IMR-90 (cell line): ENCODE data around the gene LCA5L. TPM values are rescaled to one million over a fixed set of nuclear protein-coding genes. Genes with fewer than 3 reads are reported as not detected.

Experiments used
- ATAC-seq: fragments of 200-7000 bp; cut with Tn5 transposase; 2 replicates; pipeline ENCODE4 v1.9.1; 2020; ENCODE audit warnings: low read depth, mild to moderate bottlenecking, moderate library complexity
- BruUV-seq: library from RNA; stranded (reverse); fragments of 400-500 nt; replicated peaks from 2 replicates; lab custom pipeline; 2021; lab: Mats Ljungman, UMichigan
- CTCF ChIA-PET: fragments of 300-600 bp; formaldehyde crosslinking; extraction: SDS; loops from one replicate; lab custom pipeline; 2021; ENCODE audit warnings: antibody characterized with exemption; lab: Yijun Ruan, JAX
- POLR2A ChIA-PET: fragments of 300-600 bp; sonication (Branson Sonifier 250); formaldehyde crosslinking; loops from one replicate; lab custom pipeline; 2022; ENCODE audit warnings: antibody characterized with exemption; ENCODE audit not compliant: unreplicated experiment; lab: Charles Lee
- DNase-seq: peaks from one replicate; pipeline ENCODE4 v3.0.0; 2013
- H2AFZ ChIP-seq: replicated peaks from 2 replicates; pipeline ENCODE3; 2013; ENCODE audit warnings: low read length, mild to moderate bottlenecking; ENCODE audit not compliant: poor library complexity
- H2AK5ac ChIP-seq: 2 replicates; pipeline ENCODE4 v1.6.1; 2013; ENCODE audit warnings: low read depth, low read length, inconsistent platforms
- H2AK9ac ChIP-seq: replicated peaks from 2 replicates; pipeline ENCODE3; 2013; ENCODE audit warnings: mild to moderate bottlenecking, low read depth, low read length, moderate library complexity; ENCODE audit not compliant: poor library complexity
- H2BK120ac ChIP-seq: 2 replicates; pipeline ENCODE4 v1.6.1; 2013; ENCODE audit warnings: low read depth, low read length, inconsistent platforms
- H2BK15ac ChIP-seq: 3 replicates; pipeline ENCODE4 v1.6.1; 2013; ENCODE audit warnings: low read depth, low read length, inconsistent platforms
- H2BK20ac ChIP-seq: 2 replicates; pipeline ENCODE4 v1.6.1; 2013; ENCODE audit warnings: low read depth, mild to moderate bottlenecking, inconsistent platforms, low read length, moderate library complexity
- H2BK5ac ChIP-seq: 2 replicates; pipeline ENCODE4 v1.6.1; 2013; ENCODE audit warnings: mild to moderate bottlenecking, low read depth, low read length, inconsistent platforms; ENCODE audit not compliant: poor library complexity, severe bottlenecking
- H3K14ac ChIP-seq: replicated peaks from 2 replicates; pipeline ENCODE4 v1.6.1; 2013; ENCODE audit warnings: low read depth, low read length, inconsistent platforms
- H3K18ac ChIP-seq: 2 replicates; pipeline ENCODE4 v1.6.1; 2013; ENCODE audit warnings: low read depth, low read length, control low read depth
- H3K23ac ChIP-seq: 2 replicates; pipeline ENCODE4 v1.6.1; 2013; ENCODE audit warnings: low read depth, low read length, inconsistent platforms
- H3K27ac ChIP-seq: 2 replicates; pipeline ENCODE4 v1.5.1; 2013; ENCODE audit warnings: mild to moderate bottlenecking, control low read depth, low read length; ENCODE audit not compliant: insufficient read depth
- H3K27me3 ChIP-seq: 2 replicates; pipeline ENCODE4 v1.6.1; 2013; ENCODE audit warnings: low read length; ENCODE audit not compliant: control insufficient read depth, insufficient read depth
- H3K36me3 ChIP-seq: 2 replicates; pipeline ENCODE4 v1.6.1; 2013; ENCODE audit warnings: low read length, mixed read lengths; ENCODE audit not compliant: control insufficient read depth, insufficient read depth
- H3K4ac ChIP-seq: 2 replicates; pipeline ENCODE4 v1.6.1; 2013; ENCODE audit warnings: low read depth, low read length, inconsistent platforms
- H3K4me1 ChIP-seq: 2 replicates; pipeline ENCODE4 v1.6.1; 2013; ENCODE audit warnings: low read length, mixed read lengths; ENCODE audit not compliant: control insufficient read depth, insufficient read depth
- H3K4me2 ChIP-seq: 2 replicates; pipeline ENCODE4 v1.6.1; 2013; ENCODE audit warnings: low read depth, mild to moderate bottlenecking, control low read depth, low read length, moderate library complexity
- H3K4me3 ChIP-seq: 2 replicates; pipeline ENCODE4 v1.5.1; 2013; ENCODE audit warnings: low read depth, mild to moderate bottlenecking, control low read depth, low read length, moderate library complexity; ENCODE audit not compliant: insufficient read depth
- H3K56ac ChIP-seq: 2 replicates; pipeline ENCODE4 v1.6.1; 2013; ENCODE audit warnings: low read length, inconsistent platforms; ENCODE audit not compliant: insufficient read depth; ENCODE audit errors: extremely low read depth
- H3K79me1 ChIP-seq, 2 experiments: 2 replicates each; pipeline ENCODE4 v1.6.1; 2013; ENCODE audit warnings: low read length in 2 of 2, inconsistent platforms in 1 of 2, low read depth in 1 of 2
- H3K9ac ChIP-seq: 2 replicates; pipeline ENCODE4 v1.6.1; 2013; ENCODE audit warnings: low read depth, low read length, control low read depth
- H3K9me1 ChIP-seq: 2 replicates; pipeline ENCODE4 v1.6.1; 2013; ENCODE audit warnings: low read length, inconsistent platforms; ENCODE audit not compliant: insufficient read depth
- H3K9me3 ChIP-seq: 2 replicates; pipeline ENCODE4 v1.6.1; 2013; ENCODE audit warnings: low read length; ENCODE audit not compliant: control insufficient read depth, insufficient read depth
- H4K20me1 ChIP-seq: 2 replicates; pipeline ENCODE4 v1.6.1; 2013; ENCODE audit warnings: low read length, inconsistent platforms; ENCODE audit not compliant: insufficient read depth
- H4K5ac ChIP-seq: 2 replicates; pipeline ENCODE4 v1.6.1; 2013; ENCODE audit warnings: mild to moderate bottlenecking, low read depth, low read length, control low read depth
- H4K8ac ChIP-seq, 2 experiments: 2 replicates each; pipeline ENCODE4 v1.6.1; 2013; ENCODE audit warnings: low read depth in 2 of 2, low read length in 2 of 2, control low read depth in 1 of 2, inconsistent platforms in 1 of 2
- H4K91ac ChIP-seq: 2 replicates; pipeline ENCODE4 v1.6.1; 2013; ENCODE audit warnings: low read depth, low read length, inconsistent platforms; ENCODE audit not compliant: insufficient read depth
- BHLHE40 ChIP-seq: fragments of 150-350 bp; IDR thresholded peaks from 2 replicates; pipeline ENCODE4 v1.6.1; 2016; ENCODE audit warnings: mild to moderate bottlenecking, low read depth, low read length
- CEBPB ChIP-seq: IDR thresholded peaks from 2 replicates; pipeline ENCODE4 v1.6.1; 2012; ENCODE audit warnings: low read depth, low read length, improper control_type of control experiment
- CHD1 ChIP-seq: IDR thresholded peaks from 2 replicates; pipeline ENCODE4 v1.6.1; 2012; ENCODE audit warnings: low read depth, low read length, improper control_type of control experiment
- FOS ChIP-seq: fragments of 150-350 bp; IDR thresholded peaks from 2 replicates; pipeline ENCODE4 v1.6.1; 2016; ENCODE audit warnings: low read depth, low read length
- MAFK ChIP-seq: IDR thresholded peaks from 2 replicates; pipeline ENCODE4 v1.6.1; 2012; ENCODE audit warnings: low read depth, low read length, improper control_type of control experiment
- MAZ ChIP-seq: IDR thresholded peaks from 2 replicates; pipeline ENCODE4 v1.6.1; 2012; ENCODE audit warnings: low read depth, mild to moderate bottlenecking, low read length, improper control_type of control experiment, moderate library complexity, borderline replicate concordance
- MXI1 ChIP-seq: IDR thresholded peaks from 2 replicates; pipeline ENCODE4 v1.6.1; 2012; ENCODE audit warnings: low read depth, mild to moderate bottlenecking, low read length, moderate library complexity, borderline replicate concordance
- NFE2L2 ChIP-seq: fragments of 150-350 bp; IDR thresholded peaks from 2 replicates; pipeline ENCODE4 v1.6.1; 2016; ENCODE audit warnings: low read depth, mild to moderate bottlenecking, low read length
- POLR2A ChIP-seq: IDR thresholded peaks from 2 replicates; pipeline ENCODE4 v1.6.1; 2012; ENCODE audit warnings: mild to moderate bottlenecking, low read depth, low read length
- RAD21 ChIP-seq: IDR thresholded peaks from 2 replicates; pipeline ENCODE4 v1.6.1; 2012; ENCODE audit warnings: low read length, improper control_type of control experiment
- RCOR1 ChIP-seq: IDR thresholded peaks from 2 replicates; pipeline ENCODE4 v1.6.1; 2012; ENCODE audit warnings: mild to moderate bottlenecking, low read length, improper control_type of control experiment; ENCODE audit not compliant: insufficient replicate concordance
- RFX5 ChIP-seq: IDR thresholded peaks from 2 replicates; pipeline ENCODE4 v1.8.0; 2012; ENCODE audit warnings: low read depth, mild to moderate bottlenecking, low read length, moderate library complexity
- SMC3 ChIP-seq: fragments of 150-350 bp; IDR thresholded peaks from 2 replicates; pipeline ENCODE4 v1.6.1; 2016; ENCODE audit warnings: low read depth, mild to moderate bottlenecking, antibody characterized with exemption, low read length, moderate library complexity
- WGBS, 2 experiments: methylation state at CpG; one replicate each; pipeline versions ENCODE4 v1.1.5 to v1.1.7; 2013; ENCODE audit warnings: missing lambda C conversion rate in 2 of 2; ENCODE audit not compliant: insufficient read length in 1 of 2; ENCODE audit errors: extremely low coverage in 2 of 2; 5-methylcytosine and 5-hydroxymethylcytosine counted together
- dilution Hi-C: fragments of 300-500 bp; cut with HindIII; formaldehyde crosslinking; loops from one replicate; pipeline ENCODE4 v1.14.3; 2018; ENCODE audit warnings: low sequenced_read_pairs; ENCODE audit not compliant: unreplicated experiment
- in situ Hi-C: fragments of 300-500 bp; cut with MboI; formaldehyde crosslinking; loops from 3 replicates; pipeline ENCODE4 v1.14.3; 2019; ENCODE audit warnings: low sequenced_read_pairs, inconsistent platforms, mixed read lengths
- intact Hi-C: fragments of 100-400 bp; cut with micrococcal nuclease; formaldehyde crosslinking; loops from 2 replicates; pipeline ENCODE4 v1.10.0; 2022
- polyA plus RNA-seq, 3 experiments: library from polyadenylated mRNA; depleted of rRNA; stranded (reverse); fragments of >200 nt; gene quantifications; 2 replicates each; pipeline ENCODE4 v1.2.3, GENCODE V29; 2012; ENCODE audit warnings: low replicate concordance in 1 of 3
- total RNA-seq: library from RNA; depleted of rRNA; stranded (reverse); fragments of >200 nt; gene quantifications from 2 replicates; pipeline ENCODE4 v1.2.3, GENCODE V29; 2012
- TF ChIP-seq, protein P1 (sequence below): fragments of 150-350 bp; IDR thresholded peaks from 2 replicates; pipeline ENCODE4 v1.6.1; 2016; ENCODE audit warnings: low read depth, mild to moderate bottlenecking, low read length, moderate library complexity, borderline replicate concordance
- TF ChIP-seq, protein P2 (sequence below): conservative IDR thresholded peaks from 2 replicates; pipeline ENCODE4 v1.5.1; 2012; ENCODE audit warnings: mild to moderate bottlenecking, low read depth, low read length, improper control_type of control experiment
- TF ChIP-seq, protein P3 (sequence below): fragments of 150-350 bp; IDR thresholded peaks from 2 replicates; pipeline ENCODE4 v1.6.1; 2017; ENCODE audit warnings: mild to moderate bottlenecking, antibody characterized with exemption, low read length, low read depth

LCA5L gene
- total and polyA plus RNA-seq, 2 of the 4 experiments (the other 2 are of a cell fraction) = 0.18 to 0.26 TPM

DNA sequence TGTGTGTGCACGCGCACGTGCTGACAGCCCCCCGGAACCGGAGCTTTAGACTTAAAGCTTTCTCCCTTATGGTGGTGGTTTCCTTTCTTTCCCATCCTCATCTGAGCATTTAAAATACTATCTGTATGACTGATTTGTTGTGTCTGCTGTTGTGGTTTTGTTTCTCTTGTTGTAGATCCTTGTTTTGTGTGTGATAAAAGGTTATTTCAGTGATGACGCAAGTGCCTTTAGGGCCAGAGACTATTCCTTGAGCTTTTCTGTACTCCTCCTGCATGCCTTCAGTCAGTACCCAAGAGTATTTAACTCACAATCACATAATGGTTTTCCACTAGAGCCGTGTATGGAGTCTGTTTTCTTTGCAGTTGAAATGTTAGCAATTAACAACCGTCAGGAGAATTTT lies 45.4 kb downstream of the LCA5L start:
- TF ChIP-seq FOS (no peak), MXI1 (no peak), BHLHE40 (no peak), RFX5 (no peak), CEBPB (no peak), SMC3 (no peak), MAFK (no peak), MAZ (no peak), NFE2L2 (no peak), RAD21 (no peak), CHD1 (no peak), POLR2A (no peak), RCOR1 (no peak)
- TF ChIP-seq, protein P1, sequence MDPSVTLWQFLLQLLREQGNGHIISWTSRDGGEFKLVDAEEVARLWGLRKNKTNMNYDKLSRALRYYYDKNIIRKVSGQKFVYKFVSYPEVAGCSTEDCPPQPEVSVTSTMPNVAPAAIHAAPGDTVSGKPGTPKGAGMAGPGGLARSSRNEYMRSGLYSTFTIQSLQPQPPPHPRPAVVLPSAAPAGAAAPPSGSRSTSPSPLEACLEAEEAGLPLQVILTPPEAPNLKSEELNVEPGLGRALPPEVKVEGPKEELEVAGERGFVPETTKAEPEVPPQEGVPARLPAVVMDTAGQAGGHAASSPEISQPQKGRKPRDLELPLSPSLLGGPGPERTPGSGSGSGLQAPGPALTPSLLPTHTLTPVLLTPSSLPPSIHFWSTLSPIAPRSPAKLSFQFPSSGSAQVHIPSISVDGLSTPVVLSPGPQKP = no peak
- TF ChIP-seq, protein P2, sequence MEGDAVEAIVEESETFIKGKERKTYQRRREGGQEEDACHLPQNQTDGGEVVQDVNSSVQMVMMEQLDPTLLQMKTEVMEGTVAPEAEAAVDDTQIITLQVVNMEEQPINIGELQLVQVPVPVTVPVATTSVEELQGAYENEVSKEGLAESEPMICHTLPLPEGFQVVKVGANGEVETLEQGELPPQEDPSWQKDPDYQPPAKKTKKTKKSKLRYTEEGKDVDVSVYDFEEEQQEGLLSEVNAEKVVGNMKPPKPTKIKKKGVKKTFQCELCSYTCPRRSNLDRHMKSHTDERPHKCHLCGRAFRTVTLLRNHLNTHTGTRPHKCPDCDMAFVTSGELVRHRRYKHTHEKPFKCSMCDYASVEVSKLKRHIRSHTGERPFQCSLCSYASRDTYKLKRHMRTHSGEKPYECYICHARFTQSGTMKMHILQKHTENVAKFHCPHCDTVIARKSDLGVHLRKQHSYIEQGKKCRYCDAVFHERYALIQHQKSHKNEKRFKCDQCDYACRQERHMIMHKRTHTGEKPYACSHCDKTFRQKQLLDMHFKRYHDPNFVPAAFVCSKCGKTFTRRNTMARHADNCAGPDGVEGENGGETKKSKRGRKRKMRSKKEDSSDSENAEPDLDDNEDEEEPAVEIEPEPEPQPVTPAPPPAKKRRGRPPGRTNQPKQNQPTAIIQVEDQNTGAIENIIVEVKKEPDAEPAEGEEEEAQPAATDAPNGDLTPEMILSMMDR = no peak
- TF ChIP-seq, protein P3, sequence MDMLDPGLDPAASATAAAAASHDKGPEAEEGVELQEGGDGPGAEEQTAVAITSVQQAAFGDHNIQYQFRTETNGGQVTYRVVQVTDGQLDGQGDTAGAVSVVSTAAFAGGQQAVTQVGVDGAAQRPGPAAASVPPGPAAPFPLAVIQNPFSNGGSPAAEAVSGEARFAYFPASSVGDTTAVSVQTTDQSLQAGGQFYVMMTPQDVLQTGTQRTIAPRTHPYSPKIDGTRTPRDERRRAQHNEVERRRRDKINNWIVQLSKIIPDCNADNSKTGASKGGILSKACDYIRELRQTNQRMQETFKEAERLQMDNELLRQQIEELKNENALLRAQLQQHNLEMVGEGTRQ = no peak
- H2BK120ac ChIP-seq = no peak overlapping the region
- H3K18ac ChIP-seq = no peak overlapping the region
- intact Hi-C loops (no loop called here), in situ Hi-C loops (no loop called here), dilution Hi-C loops (no loop called here)
- no peaks in the 10 kb centered on the region for H3K27me3 ChIP-seq
- no CpG with 5 or more reads among the region's 8 CpGs for WGBS, 2 experiments
- H2AK9ac ChIP-seq = no peak overlapping the region
- H2BK15ac ChIP-seq = no peak overlapping the region
- ATAC-seq (no peak), DNase-seq (no peak)
- H3K4me3 ChIP-seq = no peak overlapping the region
- no peak overlapping the region for H3K4me2 ChIP-seq
- ChIA-PET POLR2A (no interaction called here), CTCF (no interaction called here)
- H3K14ac ChIP-seq = no peak overlapping the region
- peaks cover 18% of the 10 kb centered on the region for H3K36me3 ChIP-seq
- no peaks in the 10 kb centered on the region for H4K20me1 ChIP-seq
- H4K5ac ChIP-seq = no peak overlapping the region
- peaks cover 4% of the 10 kb centered on the region; the same call in 1 of the 2 replicates for H3K9me1 ChIP-seq
- H3K9me3 ChIP-seq = no peaks in the 10 kb centered on the region
- H2BK20ac ChIP-seq = no peak overlapping the region
- no peak overlapping the region for H4K8ac ChIP-seq
- H4K91ac ChIP-seq = no peak overlapping the region
- H3K9ac ChIP-seq = no peak overlapping the region
- no peak overlapping the region for H2AK5ac ChIP-seq
- H3K4ac ChIP-seq = no peak overlapping the region
- H3K27ac ChIP-seq = no peak overlapping the region
- H3K23ac ChIP-seq = no peak overlapping the region
- H3K56ac ChIP-seq = no peak overlapping the region
- no peak overlapping the region for H2BK5ac ChIP-seq
- H3K4me1 ChIP-seq = no peaks in the 10 kb centered on the region
- no peak overlapping the region for H2AFZ ChIP-seq
- BruUV-seq = no TSS peak
- H3K79me1 ChIP-seq = no peaks in the 10 kb centered on the region; a peak in 2 of 4 replicates
